ENCODE data around the gene GGT6.

DNA sequence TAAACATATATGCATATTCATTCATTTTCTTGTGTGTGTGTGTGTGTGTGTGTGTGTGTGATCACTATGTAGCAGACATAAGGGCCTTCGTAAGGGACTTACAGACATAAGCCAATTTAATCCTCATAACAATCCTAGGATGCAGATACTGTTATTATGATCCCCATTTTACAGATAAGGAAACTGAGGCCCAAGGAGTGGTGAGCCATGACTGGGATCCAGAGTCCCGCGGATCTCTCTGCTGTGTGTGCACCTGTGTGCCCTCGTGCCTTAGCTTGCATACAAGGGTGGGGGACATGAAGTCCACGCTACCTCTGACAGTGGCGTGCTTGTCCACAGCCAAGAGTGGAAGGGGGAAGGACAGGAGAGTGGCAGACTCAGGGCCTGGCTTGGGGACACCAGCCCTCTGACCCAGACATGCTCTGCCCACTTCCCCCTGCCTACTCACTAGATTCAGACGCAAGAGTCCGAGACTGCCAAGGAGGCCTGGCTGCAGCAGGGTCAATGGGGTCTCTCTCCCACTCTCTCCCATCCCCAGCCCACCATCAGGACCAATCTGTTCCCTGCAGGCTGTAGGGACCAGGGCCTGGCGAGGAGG lies 14.2 kb upstream of the GGT6 start:
- TF ChIP-seq, protein P1, sequence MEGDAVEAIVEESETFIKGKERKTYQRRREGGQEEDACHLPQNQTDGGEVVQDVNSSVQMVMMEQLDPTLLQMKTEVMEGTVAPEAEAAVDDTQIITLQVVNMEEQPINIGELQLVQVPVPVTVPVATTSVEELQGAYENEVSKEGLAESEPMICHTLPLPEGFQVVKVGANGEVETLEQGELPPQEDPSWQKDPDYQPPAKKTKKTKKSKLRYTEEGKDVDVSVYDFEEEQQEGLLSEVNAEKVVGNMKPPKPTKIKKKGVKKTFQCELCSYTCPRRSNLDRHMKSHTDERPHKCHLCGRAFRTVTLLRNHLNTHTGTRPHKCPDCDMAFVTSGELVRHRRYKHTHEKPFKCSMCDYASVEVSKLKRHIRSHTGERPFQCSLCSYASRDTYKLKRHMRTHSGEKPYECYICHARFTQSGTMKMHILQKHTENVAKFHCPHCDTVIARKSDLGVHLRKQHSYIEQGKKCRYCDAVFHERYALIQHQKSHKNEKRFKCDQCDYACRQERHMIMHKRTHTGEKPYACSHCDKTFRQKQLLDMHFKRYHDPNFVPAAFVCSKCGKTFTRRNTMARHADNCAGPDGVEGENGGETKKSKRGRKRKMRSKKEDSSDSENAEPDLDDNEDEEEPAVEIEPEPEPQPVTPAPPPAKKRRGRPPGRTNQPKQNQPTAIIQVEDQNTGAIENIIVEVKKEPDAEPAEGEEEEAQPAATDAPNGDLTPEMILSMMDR (IDR thresholded peaks at IDR 0.05) = no peak
- no peak for TF ChIP-seq POLR2A (IDR thresholded peaks at IDR 0.05)
